Neural progenitor cell (in vitro differentiated cells): ENCODE data around the gene BATF. TPM values are rescaled to one million over a fixed set of nuclear protein-coding genes. Genes with fewer than 3 reads are reported as not detected.

Source experiments
- DNase-seq: peaks from one replicate; pipeline ENCODE4 v3.0.0-alpha.2; 2016; ENCODE audit warnings: low spot score
- H2AFZ ChIP-seq: fragments of 200-600 bp; sonication (generic); replicated peaks from 2 replicates; pipeline ENCODE4 v1.6.1; 2016; ENCODE audit warnings: antibody characterized with exemption
- H3F3A ChIP-seq: fragments of 200-600 bp; sonication (generic); 2 replicates; pipeline ENCODE4 v1.6.1; 2016; ENCODE audit warnings: antibody characterized with exemption, low read depth
- H3K27ac ChIP-seq: fragments of 200-600 bp; sonication (generic); 2 replicates; pipeline ENCODE4 v1.5.1; 2016; ENCODE audit warnings: mild to moderate bottlenecking
- H3K27me3 ChIP-seq: fragments of 200-600 bp; sonication (generic); 2 replicates; pipeline ENCODE4 v1.6.1; 2016; ENCODE audit warnings: mild to moderate bottlenecking, moderate library complexity
- H3K36me3 ChIP-seq: fragments of 200-600 bp; sonication (generic); 2 replicates; pipeline ENCODE4 v1.5.1; 2016
- H3K4me1 ChIP-seq: fragments of 200-600 bp; sonication (generic); 2 replicates; pipeline ENCODE4 v1.6.1; 2016; ENCODE audit warnings: mixed run types
- H3K4me2 ChIP-seq: fragments of 200-600 bp; sonication (generic); 2 replicates; pipeline ENCODE4 v1.6.1; 2016
- H3K4me3 ChIP-seq: fragments of 200-600 bp; sonication (generic); 2 replicates; pipeline ENCODE4 v1.5.1; 2016
- H3K79me2 ChIP-seq: fragments of 200-600 bp; sonication (generic); 2 replicates; pipeline ENCODE4 v1.6.1; 2016; ENCODE audit warnings: low read depth
- H3K9ac ChIP-seq: fragments of 200-600 bp; sonication (generic); 2 replicates; pipeline ENCODE4 v1.6.1; 2016
- H3K9me3 ChIP-seq: fragments of 200-600 bp; sonication (generic); 2 replicates; pipeline ENCODE4 v1.5.1; 2016; ENCODE audit warnings: low read depth
- H4K20me1 ChIP-seq: fragments of 200-600 bp; sonication (generic); 2 replicates; pipeline ENCODE4 v1.6.1; 2016; ENCODE audit warnings: low read depth
- H3K27ac Mint-ChIP-seq: 3 replicates; pipeline ENCODE4 v1.8.0; 2021; ENCODE audit warnings: mixed read lengths
- H3K27me3 Mint-ChIP-seq: 2 replicates; pipeline ENCODE4 v1.8.0; 2022; ENCODE audit warnings: low read depth, mild to moderate bottlenecking, inconsistent platforms, moderate library complexity, mixed read lengths; ENCODE audit not compliant: insufficient read depth
- H3K36me3 Mint-ChIP-seq: 3 replicates; pipeline ENCODE4 v1.8.0; 2021; ENCODE audit warnings: mixed read lengths
- H3K4me1 Mint-ChIP-seq: 3 replicates; pipeline ENCODE4 v1.8.0; 2021; ENCODE audit warnings: mixed read lengths
- H3K4me3 Mint-ChIP-seq: 3 replicates; pipeline ENCODE4 v1.8.0; 2021; ENCODE audit warnings: mild to moderate bottlenecking, moderate library complexity, mixed read lengths
- H3K9me3 Mint-ChIP-seq: 3 replicates; pipeline ENCODE4 v1.8.0; 2020; ENCODE audit warnings: mixed read lengths
- EZH2 ChIP-seq: fragments of 200-600 bp; sonication (generic); IDR thresholded peaks from 2 replicates; pipeline ENCODE4 v1.6.1; 2017; ENCODE audit warnings: antibody characterized with exemption, mild to moderate bottlenecking, moderate library complexity
- EZH2phosphoT487 ChIP-seq: fragments of 200-600 bp; sonication (generic); IDR thresholded peaks from 2 replicates; pipeline ENCODE4 v1.6.1; 2017; ENCODE audit warnings: antibody characterized with exemption
- total RNA-seq: library from RNA; depleted of rRNA; stranded (reverse); fragments of >200 nt; gene quantifications from 2 replicates; pipeline ENCODE4 v1.2.3, GENCODE V29; 2015; ENCODE audit warnings: low replicate concordance
- TF ChIP-seq, protein P1 (sequence below): fragments of 200-600 bp; sonication (generic); IDR thresholded peaks from 2 replicates; pipeline ENCODE4 v1.5.1; 2017; ENCODE audit warnings: antibody characterized with exemption, mild to moderate bottlenecking

BATF gene
- total RNA-seq, 1 donor from 2014 or later: not detected

DNA sequence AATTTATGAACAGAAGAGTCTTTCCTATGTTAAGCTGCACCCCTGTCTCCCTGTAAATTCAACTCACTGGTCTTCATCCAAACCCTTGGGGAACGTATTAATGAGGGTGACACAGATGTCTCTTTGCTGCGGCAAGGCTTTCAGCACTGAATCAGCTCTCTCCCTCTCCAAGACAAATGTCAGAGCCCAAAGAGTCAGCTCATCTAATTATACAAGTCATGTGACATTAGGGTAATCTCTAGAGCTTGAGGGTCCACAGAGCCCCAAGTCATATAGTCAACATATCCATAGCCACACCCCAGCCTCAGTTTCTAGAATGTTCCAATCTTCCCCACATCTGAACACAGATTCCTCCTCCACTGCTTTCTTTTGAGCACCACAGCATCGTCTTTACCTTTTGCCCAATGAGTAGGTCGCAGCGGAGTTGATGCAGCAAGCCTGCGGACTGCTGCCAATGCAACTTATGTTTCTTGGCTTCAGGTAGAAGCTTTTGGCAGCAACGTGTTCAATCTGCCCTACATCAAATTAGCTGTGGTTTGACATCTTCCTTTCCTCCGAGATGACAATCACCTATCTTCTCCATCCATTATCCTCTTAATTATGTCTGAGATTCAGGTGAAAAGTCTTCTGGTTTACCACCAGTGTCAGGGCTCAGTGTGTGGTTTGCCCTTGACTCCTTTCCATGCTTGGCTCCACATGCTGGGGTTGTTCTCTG, 5.3 kb downstream of the BATF start:
- H2AFZ ChIP-seq: peak overlapping the region; percentile 34
- no peaks in the 10 kb centered on the region for H3K27me3 Mint-ChIP-seq
- H3K9me3 ChIP-seq: no peaks in the 10 kb centered on the region
- no peaks in the 10 kb centered on the region for H4K20me1 ChIP-seq
- no peak overlapping the region for H3K27ac Mint-ChIP-seq
- H3K36me3 Mint-ChIP-seq: no peaks in the 10 kb centered on the region
- H3K4me1 Mint-ChIP-seq: peaks cover 9% of the 10 kb centered on the region
- H3F3A ChIP-seq: no peaks in the 10 kb centered on the region
- no peaks in the 10 kb centered on the region for H3K27me3 ChIP-seq
- DNase-seq: no peak
- no peaks in the 10 kb centered on the region for H3K36me3 ChIP-seq
- H3K4me3 Mint-ChIP-seq: no peak overlapping the region
- H3K9ac ChIP-seq: no peak overlapping the region
- H3K79me2 ChIP-seq: no peaks in the 10 kb centered on the region
- no peaks in the 10 kb centered on the region for H3K4me1 ChIP-seq
- H3K4me3 ChIP-seq: no peak overlapping the region
- no peak overlapping the region for H3K4me2 ChIP-seq
- no peaks in the 10 kb centered on the region for H3K9me3 Mint-ChIP-seq
- H3K27ac ChIP-seq: no peak overlapping the region
- TF ChIP-seq EZH2phosphoT487 (no peak), EZH2 (no peak)
- TF ChIP-seq, protein P1, sequence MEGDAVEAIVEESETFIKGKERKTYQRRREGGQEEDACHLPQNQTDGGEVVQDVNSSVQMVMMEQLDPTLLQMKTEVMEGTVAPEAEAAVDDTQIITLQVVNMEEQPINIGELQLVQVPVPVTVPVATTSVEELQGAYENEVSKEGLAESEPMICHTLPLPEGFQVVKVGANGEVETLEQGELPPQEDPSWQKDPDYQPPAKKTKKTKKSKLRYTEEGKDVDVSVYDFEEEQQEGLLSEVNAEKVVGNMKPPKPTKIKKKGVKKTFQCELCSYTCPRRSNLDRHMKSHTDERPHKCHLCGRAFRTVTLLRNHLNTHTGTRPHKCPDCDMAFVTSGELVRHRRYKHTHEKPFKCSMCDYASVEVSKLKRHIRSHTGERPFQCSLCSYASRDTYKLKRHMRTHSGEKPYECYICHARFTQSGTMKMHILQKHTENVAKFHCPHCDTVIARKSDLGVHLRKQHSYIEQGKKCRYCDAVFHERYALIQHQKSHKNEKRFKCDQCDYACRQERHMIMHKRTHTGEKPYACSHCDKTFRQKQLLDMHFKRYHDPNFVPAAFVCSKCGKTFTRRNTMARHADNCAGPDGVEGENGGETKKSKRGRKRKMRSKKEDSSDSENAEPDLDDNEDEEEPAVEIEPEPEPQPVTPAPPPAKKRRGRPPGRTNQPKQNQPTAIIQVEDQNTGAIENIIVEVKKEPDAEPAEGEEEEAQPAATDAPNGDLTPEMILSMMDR: no peak

DNA sequence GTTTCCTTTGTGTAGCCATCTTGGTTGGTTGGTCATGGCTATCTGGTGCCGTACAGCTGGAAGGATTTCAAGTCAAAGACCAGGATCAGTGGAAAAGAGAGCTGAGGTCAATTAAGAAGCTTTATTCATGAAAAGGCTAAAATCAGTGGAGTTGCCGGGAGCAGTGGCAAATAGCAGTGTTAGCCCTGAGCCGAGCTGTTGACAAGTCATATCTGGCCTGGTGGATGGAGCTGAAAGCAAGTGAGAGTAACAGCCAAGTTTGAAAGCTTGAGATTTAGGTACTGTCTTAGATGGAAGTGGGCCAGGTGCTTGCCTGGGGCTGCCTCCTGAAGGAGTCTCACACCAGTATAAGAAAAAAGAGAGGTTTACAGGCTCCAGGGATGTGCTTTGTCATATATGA, 9.0 kb downstream of the BATF start:
- no peaks in the 10 kb centered on the region for H3K9me3 ChIP-seq
- no peaks in the 10 kb centered on the region for H3K36me3 ChIP-seq
- no peak overlapping the region for H3K27ac Mint-ChIP-seq
- H3K27ac ChIP-seq: no peak overlapping the region
- no peak overlapping the region for H3K4me3 ChIP-seq
- no peaks in the 10 kb centered on the region for H3K36me3 Mint-ChIP-seq
- peaks cover 2% of the 10 kb centered on the region for H3K9me3 Mint-ChIP-seq
- no peaks in the 10 kb centered on the region for H3K79me2 ChIP-seq
- no peaks in the 10 kb centered on the region for H3K4me1 ChIP-seq
- H3F3A ChIP-seq: no peaks in the 10 kb centered on the region
- H3K27me3 ChIP-seq: no peaks in the 10 kb centered on the region
- DNase-seq: no peak
- no peak overlapping the region for H2AFZ ChIP-seq
- no peaks in the 10 kb centered on the region for H3K4me1 Mint-ChIP-seq
- no peak overlapping the region for H3K4me3 Mint-ChIP-seq
- H3K9ac ChIP-seq: no peak overlapping the region
- no peaks in the 10 kb centered on the region for H4K20me1 ChIP-seq
- no peak overlapping the region for H3K4me2 ChIP-seq
- TF ChIP-seq, protein P1: no peak
- no peak for TF ChIP-seq EZH2
- TF ChIP-seq EZH2phosphoT487: no peak
- H3K27me3 Mint-ChIP-seq: no peaks in the 10 kb centered on the region

DNA sequence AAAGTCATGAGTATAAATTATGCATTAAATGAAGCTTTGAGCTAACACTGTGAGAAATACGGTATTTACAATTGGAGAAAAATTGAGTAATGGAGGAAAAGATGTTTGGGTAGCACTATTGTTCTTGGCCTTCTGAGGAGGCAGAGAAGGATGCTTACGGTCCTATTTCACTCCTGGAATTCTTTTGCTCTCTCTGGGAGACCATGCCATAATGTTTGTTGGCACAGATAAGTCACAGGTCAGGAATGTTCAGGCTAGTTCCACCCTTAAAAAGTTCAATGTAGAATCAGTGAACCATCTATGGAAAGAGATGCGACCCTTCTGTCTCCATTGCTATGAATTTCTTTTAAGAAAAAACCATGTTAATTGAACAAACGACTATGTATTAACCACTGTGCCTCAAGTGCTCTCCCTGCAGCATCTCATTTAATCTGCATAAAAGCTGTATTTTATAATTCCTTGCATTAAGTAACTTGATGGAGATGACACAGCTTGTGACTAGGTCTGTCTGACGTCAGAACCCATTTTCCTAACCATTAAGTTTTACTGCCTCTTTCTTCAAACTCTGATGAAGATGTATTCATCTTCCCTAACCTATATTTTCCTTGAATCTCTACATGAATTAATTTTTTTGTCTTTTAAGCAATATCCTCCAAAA, 9.5 kb downstream of the BATF start:
- H3K4me1 ChIP-seq: no peaks in the 10 kb centered on the region
- no peaks in the 10 kb centered on the region for H3K9me3 ChIP-seq
- TF ChIP-seq EZH2phosphoT487: no peak
- TF ChIP-seq EZH2: no peak
- TF ChIP-seq, protein P1: no peak
- H3K27ac ChIP-seq: no peak overlapping the region
- no peaks in the 10 kb centered on the region for H3K4me1 Mint-ChIP-seq
- peaks cover 2% of the 10 kb centered on the region for H3K9me3 Mint-ChIP-seq
- H4K20me1 ChIP-seq: no peaks in the 10 kb centered on the region
- H3K79me2 ChIP-seq: no peaks in the 10 kb centered on the region
- no peak overlapping the region for H3K4me3 ChIP-seq
- no peaks in the 10 kb centered on the region for H3K27me3 Mint-ChIP-seq
- H3K36me3 Mint-ChIP-seq: no peaks in the 10 kb centered on the region
- DNase-seq: no peak
- H3K27ac Mint-ChIP-seq: no peak overlapping the region
- no peak overlapping the region for H3K4me3 Mint-ChIP-seq
- H3K9ac ChIP-seq: no peak overlapping the region
- H3K4me2 ChIP-seq: no peak overlapping the region
- H3F3A ChIP-seq: no peaks in the 10 kb centered on the region
- no peaks in the 10 kb centered on the region for H3K36me3 ChIP-seq
- no peaks in the 10 kb centered on the region for H3K27me3 ChIP-seq
- H2AFZ ChIP-seq: no peak overlapping the region
